ENCODE data around the gene PROX1. TPM values are rescaled to one million over a fixed set of nuclear protein-coding genes. Genes with fewer than 3 reads are reported as not detected.
"Not testable (repeated sequence)": the region's sequence is repeated elsewhere in the genome, so short reads cannot be mapped to it uniquely, and the experiment has no call there.

Gene PROX1
- total RNA-seq, 1 experiment from 2014 or later = not detected

- H4K20me1 ChIP-seq (ENCODE audit: insufficient read depth) = no peaks in the 10 kb centered on the region; the same call in 1 of the 2 replicates
- CTCF ChIA-PET = interaction anchor here (0.6 kb wide), 1 partner anchor 27 kb away, joined by 3 read pairs; no protein-coding TSS in a partner anchor
- H3K4me3 ChIP-seq = no peak overlapping the region
- H3K4me1 ChIP-seq (replicated peaks; ENCODE audit: insufficient read depth) = no peaks in the 10 kb centered on the region
- no peaks in the 10 kb centered on the region for H3K27me3 ChIP-seq (ENCODE audit: insufficient read depth, low read depth)
- POLR2A ChIA-PET (ENCODE audit: unreplicated experiment) = no interaction called here
- H2AFZ ChIP-seq = 0 out of 2 replicates have a peak overlapping the region, but pooled peaks have one; percentile 35
- H3K4me2 ChIP-seq = no peak overlapping the region
- no peaks in the 10 kb centered on the region for H3K36me3 ChIP-seq (ENCODE audit: low read depth)
- no peaks in the 10 kb centered on the region for H3F3A ChIP-seq (ENCODE audit: insufficient read depth, low read depth)
- no peak overlapping the region for H3K27ac ChIP-seq
- no peak for DNase-seq
- H3K9me3 ChIP-seq (ENCODE audit: insufficient read depth, low read depth) = 0 out of 2 replicates have a peak, but pooled peaks cover 3% of the 10 kb centered on the region
- H3K79me2 ChIP-seq (ENCODE audit: low read depth) = no peaks in the 10 kb centered on the region
- no peaks in the 10 kb centered on the region for H3K9me2 ChIP-seq (ENCODE audit: insufficient read depth)
- BruUV-seq (replicated peaks) = no TSS peak
- no peak for TF ChIP-seq CTCF (conservative IDR thresholded peaks at IDR 0.05)
- no peak for TF ChIP-seq EZH2 (IDR thresholded peaks at IDR 0.05; ENCODE audit: low read depth)
- intact Hi-C loops (cut with micrococcal nuclease; ENCODE audit: unreplicated experiment) = no loop called here
These were observed 97.6 kb downstream of the PROX1 start for GRCh38 chr1:214085325-214085724.

GRCh38 chr1:214086945-214087344, 99.2 kb downstream of the PROX1 start:
- H3K4me3 ChIP-seq = no peak overlapping the region
- intact Hi-C loops (cut with micrococcal nuclease; ENCODE audit: unreplicated experiment) = no loop called here

GRCh38 chr1:214089003-214089402, 101.2 kb downstream of the PROX1 start:
- H3K79me2 ChIP-seq (ENCODE audit: low read depth); H3K9me3 ChIP-seq (ENCODE audit: insufficient read depth, low read depth); H3K36me3 ChIP-seq (ENCODE audit: low read depth); H3K27me3 ChIP-seq (ENCODE audit: insufficient read depth, low read depth); CTCF ChIA-PET; intact Hi-C loops (cut with micrococcal nuclease; ENCODE audit: unreplicated experiment); H3K9me2 ChIP-seq (ENCODE audit: insufficient read depth); H3K4me3 ChIP-seq; POLR2A ChIA-PET (ENCODE audit: unreplicated experiment); H2AFZ ChIP-seq; H3K4me2 ChIP-seq; H3K4me1 ChIP-seq (replicated peaks; ENCODE audit: insufficient read depth); H4K20me1 ChIP-seq (ENCODE audit: insufficient read depth); H3F3A ChIP-seq (ENCODE audit: insufficient read depth, low read depth); DNase-seq; H3K27ac ChIP-seq; BruUV-seq (replicated peaks): not testable (repeated sequence)

More at GRCh38 chr1:214086945-214087344, 99.2 kb downstream of the PROX1 start:
- TF ChIP-seq EZH2 (IDR thresholded peaks at IDR 0.05; ENCODE audit: low read depth) = no peak
- no peak for TF ChIP-seq CTCF (conservative IDR thresholded peaks at IDR 0.05)
- no peaks in the 10 kb centered on the region for H3K9me2 ChIP-seq (ENCODE audit: insufficient read depth)
- H3K36me3 ChIP-seq (ENCODE audit: low read depth) = no peaks in the 10 kb centered on the region
- no peaks in the 10 kb centered on the region for H3K4me1 ChIP-seq (replicated peaks; ENCODE audit: insufficient read depth)
- H3F3A ChIP-seq (ENCODE audit: insufficient read depth, low read depth) = no peaks in the 10 kb centered on the region
- no peaks in the 10 kb centered on the region for H3K79me2 ChIP-seq (ENCODE audit: low read depth)
- BruUV-seq (replicated peaks) = no TSS peak
- no peak for DNase-seq
- H4K20me1 ChIP-seq (ENCODE audit: insufficient read depth) = no peaks in the 10 kb centered on the region; the same call in 1 of the 2 replicates
- H3K27ac ChIP-seq = no peak overlapping the region
- POLR2A ChIA-PET (ENCODE audit: unreplicated experiment) = no interaction called here
- no peak overlapping the region for H2AFZ ChIP-seq
- H3K9me3 ChIP-seq (ENCODE audit: insufficient read depth, low read depth) = 0 out of 2 replicates have a peak, but pooled peaks cover 3% of the 10 kb centered on the region
- H3K27me3 ChIP-seq (ENCODE audit: insufficient read depth, low read depth) = no peaks in the 10 kb centered on the region
- CTCF ChIA-PET = no interaction called here
- H3K4me2 ChIP-seq = no peak overlapping the region
